SK-N-SH (cell line): ENCODE data around the gene MRPL58. TPM values are rescaled to one million over a fixed set of nuclear protein-coding genes. Genes with fewer than 3 reads are reported as not detected.

Experiments
- CTCF ChIA-PET: fragments of 300-600, 350-600 bp; formaldehyde crosslinking; extraction: SDS; loops from one replicate; lab custom pipeline; 2021; lab: Yijun Ruan, JAX
- POLR2A ChIA-PET: fragments of 350-600 bp; sonication (Branson Sonifier 250); formaldehyde crosslinking; extraction: SDS; loops from one replicate; lab custom pipeline; 2020; ENCODE audit warnings: antibody characterized with exemption, inconsistent platforms; lab: Yijun Ruan, JAX
- DNase-seq: peaks from one replicate; pipeline ENCODE4 v3.0.0; 2012
- H2AFZ ChIP-seq: fragments of 200-600 bp; sonication (generic); 2 replicates; pipeline ENCODE4 v1.8.1; 2016; ENCODE audit warnings: antibody characterized with exemption, mild to moderate bottlenecking, low read depth
- H3F3A ChIP-seq: fragments of 200-600 bp; sonication (generic); replicated peaks from 2 replicates; pipeline ENCODE3; 2016; ENCODE audit warnings: antibody characterized with exemption, mild to moderate bottlenecking; ENCODE audit not compliant: insufficient read depth
- H3K27ac ChIP-seq, 2 experiments: fragments of 200-500 bp in 1 of 2; fragments of 200-600 bp in 1 of 2; sonication (Bioruptor generic) in 1 of 2; sonication (generic), shearing (Covaris generic) in 1 of 2; 2 replicates each; pipeline versions ENCODE4 v1.5.1 to v1.6.1; 2014 to 2016; ENCODE audit warnings: low read depth in 2 of 2, inconsistent platforms in 1 of 2, low read length in 1 of 2, mild to moderate bottlenecking in 1 of 2, mixed read lengths in 1 of 2
- H3K27me3 ChIP-seq: fragments of 200-600 bp; sonication (generic), shearing (Covaris generic); 2 replicates; pipeline ENCODE4 v1.6.1; 2016; ENCODE audit warnings: mixed run types; ENCODE audit not compliant: insufficient read depth
- H3K36me3 ChIP-seq, 2 experiments: fragments of 200-500 bp in 1 of 2; fragments of 200-600 bp in 1 of 2; sonication (Bioruptor generic) in 1 of 2; sonication (generic) in 1 of 2; replicated peaks in 1 of 2; 2 replicates each; pipeline versions ENCODE3 to v1.5.1; 2014 to 2016; ENCODE audit warnings: low read length in 1 of 2, mild to moderate bottlenecking in 1 of 2; ENCODE audit not compliant: insufficient read depth in 2 of 2, control insufficient read depth in 1 of 2
- H3K4me1 ChIP-seq, 2 experiments: fragments of 200-500 bp in 1 of 2; fragments of 200-600 bp in 1 of 2; sonication (Bioruptor generic) in 1 of 2; sonication (generic), shearing (Covaris generic) in 1 of 2; 2 replicates each; pipeline versions ENCODE4 v1.5.1 to v1.6.1; 2014 to 2016; ENCODE audit warnings: low read depth in 1 of 2, low read length in 1 of 2, mixed run types in 1 of 2; ENCODE audit not compliant: insufficient read depth in 2 of 2, control insufficient read depth in 1 of 2
- H3K4me2 ChIP-seq: fragments of 200-600 bp; sonication (generic), shearing (Covaris generic); 2 replicates; pipeline ENCODE4 v1.6.1; 2017; ENCODE audit warnings: mixed run types
- H3K4me3 ChIP-seq, 2 experiments: fragments of 200-500 bp in 1 of 2; fragments of 200-600 bp in 1 of 2; sonication (Bioruptor generic) in 1 of 2; sonication (generic), shearing (Covaris generic) in 1 of 2; 2 replicates each; pipeline versions ENCODE4 v1.5.1 to v1.8.1; 2014 to 2016; ENCODE audit warnings: low read depth in 2 of 2, inconsistent platforms in 1 of 2, low read length in 1 of 2, mild to moderate bottlenecking in 1 of 2, mixed read lengths in 1 of 2, moderate library complexity in 1 of 2
- H3K79me2 ChIP-seq: fragments of 200-600 bp; sonication (generic); 2 replicates; pipeline ENCODE4 v1.8.1; 2017; ENCODE audit warnings: mild to moderate bottlenecking; ENCODE audit not compliant: insufficient read depth
- H3K9ac ChIP-seq: fragments of 200-600 bp; sonication (generic); 2 replicates; pipeline ENCODE4 v1.6.1; 2017; ENCODE audit warnings: mixed run types
- H3K9me2 ChIP-seq: fragments of 200-600 bp; sonication (generic); 2 replicates; pipeline ENCODE4 v1.6.1; 2017; ENCODE audit warnings: mixed run types
- H3K9me3 ChIP-seq: fragments of 200-600 bp; sonication (generic); 2 replicates; pipeline ENCODE4 v1.6.1; 2017; ENCODE audit warnings: mixed run types, mild to moderate bottlenecking, moderate library complexity
- H4K20me1 ChIP-seq: fragments of 200-600 bp; sonication (generic); 2 replicates; pipeline ENCODE4 v1.6.1; 2017; ENCODE audit warnings: mild to moderate bottlenecking, mixed run types; ENCODE audit not compliant: insufficient read depth
- CHD2 ChIP-seq: fragments of 150-350 bp; IDR thresholded peaks from 2 replicates; pipeline ENCODE4 v1.6.1; 2018; ENCODE audit warnings: low read length; ENCODE audit not compliant: partially characterized antibody
- ELF1 ChIP-seq: IDR thresholded peaks from 2 replicates; pipeline ENCODE4 v1.4.0; 2012
- EP300 ChIP-seq, 2 experiments: IDR thresholded peaks; 2 replicates each; pipeline versions ENCODE4 v1.4.0 to v1.6.1; 2012; ENCODE audit warnings: borderline replicate concordance in 1 of 2, low read depth in 1 of 2, low read length in 1 of 2
- FOSL2 ChIP-seq: IDR thresholded peaks from 2 replicates; pipeline ENCODE4 v1.4.0; 2012; ENCODE audit warnings: low read depth, mild to moderate bottlenecking, moderate library complexity, borderline replicate concordance
- FOXM1 ChIP-seq: IDR thresholded peaks from 2 replicates; pipeline ENCODE4 v1.4.0; 2012; ENCODE audit warnings: low read depth, mild to moderate bottlenecking
- GATA2 ChIP-seq: sonication (generic); formaldehyde crosslinking; IDR thresholded peaks from 2 replicates; pipeline ENCODE4 v1.5.0; 2020; ENCODE audit warnings: mild to moderate bottlenecking, missing genetic modification reagents
- JUND ChIP-seq: IDR thresholded peaks from 2 replicates; pipeline ENCODE4 v1.4.0; 2012
- MEF2A ChIP-seq: IDR thresholded peaks from 2 replicates; pipeline ENCODE4 v1.4.0; 2012; ENCODE audit warnings: low read depth, borderline replicate concordance
- NFIC ChIP-seq: IDR thresholded peaks from 2 replicates; pipeline ENCODE4 v1.4.0; 2012; ENCODE audit warnings: borderline replicate concordance
- NRF1 ChIP-seq: IDR thresholded peaks from 2 replicates; pipeline ENCODE4 v1.6.1; 2012; ENCODE audit warnings: low read depth, mild to moderate bottlenecking, low read length
- POLR2AphosphoS5 ChIP-seq: IDR thresholded peaks from 2 replicates; pipeline ENCODE4 v1.6.1; 2012; ENCODE audit warnings: low read depth, low read length
- RAD21 ChIP-seq: IDR thresholded peaks from 2 replicates; pipeline ENCODE4 v1.6.1; 2012; ENCODE audit warnings: mild to moderate bottlenecking, low read length
- TAF1 ChIP-seq: IDR thresholded peaks from 2 replicates; pipeline ENCODE4 v1.6.1; 2012; ENCODE audit warnings: low read depth, mild to moderate bottlenecking, low read length, moderate library complexity, borderline replicate concordance
- YY1 ChIP-seq: IDR thresholded peaks from 2 replicates; pipeline ENCODE4 v1.4.0; 2012; ENCODE audit warnings: low read depth, mild to moderate bottlenecking
- polyA plus RNA-seq, 3 experiments: library from polyadenylated mRNA; depleted of rRNA; stranded (reverse); fragments of >200 nt; gene quantifications; 2 replicates each; pipeline ENCODE4 v1.2.3, GENCODE V29; 2012
- TF ChIP-seq, protein P1 (sequence below): IDR thresholded peaks from 2 replicates; pipeline ENCODE4 v1.4.0; 2012; ENCODE audit warnings: low read depth, borderline replicate concordance
- TF ChIP-seq, protein P2 (sequence below): fragments of 150-350 bp; IDR thresholded peaks from 2 replicates; pipeline ENCODE4 v1.6.1; 2016; ENCODE audit warnings: mild to moderate bottlenecking, low read depth, low read length
- TF ChIP-seq, protein P3 (sequence below): IDR thresholded peaks from 2 replicates; pipeline ENCODE4 v1.4.0; 2012; ENCODE audit warnings: low read depth, borderline replicate concordance

Gene MRPL58
- polyA plus RNA-seq, 1 of the 3 experiments (the other 2 are of a cell fraction) = 87.3 TPM

DNA sequence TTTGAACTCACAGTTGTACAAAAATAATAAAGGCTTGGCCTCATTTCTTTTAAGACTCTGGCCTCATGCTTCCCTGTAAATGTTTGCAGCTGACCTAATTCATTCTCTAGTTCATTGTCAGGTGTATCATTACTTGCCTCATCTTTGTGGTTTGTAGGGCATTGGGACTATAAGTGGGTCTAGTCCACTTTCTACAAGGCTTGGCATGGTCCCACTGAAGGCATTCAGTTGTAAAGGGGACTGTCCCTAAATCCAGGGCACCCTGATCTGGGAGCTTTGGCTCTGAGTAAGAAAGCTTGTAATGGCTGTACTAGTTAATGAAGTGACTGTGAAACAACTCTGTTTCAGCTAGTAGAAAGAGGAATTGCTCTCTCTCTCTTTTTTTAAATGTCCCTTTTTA is 37.2 kb downstream of the MRPL58 start:
- Histone ChIP-seq H3K36me3 (peaks cover 30 to 52% of the 10 kb centered on the region in 2 experiments), H3K4me2 (no peak overlapping the region), H3K4me1 (peaks cover 7 to 15% of the 10 kb centered on the region in 2 experiments; a peak in 2 of 4 replicates), H3K9me3 (no peaks in the 10 kb centered on the region), H3K4me3 (no peak overlapping the region), H3K9ac (no peak overlapping the region), H3K27ac (no peak overlapping the region), H3K27me3 (no peaks in the 10 kb centered on the region), H3F3A (peaks cover 14% of the 10 kb centered on the region), H4K20me1 (no peaks in the 10 kb centered on the region), H3K79me2 (peaks cover 73% of the 10 kb centered on the region), H2AFZ (no peak overlapping the region), H3K9me2 (no peaks in the 10 kb centered on the region)
- TF ChIP-seq EP300 (IDR thresholded peaks at IDR 0.05; ENCODE audit: borderline replicate concordance in 1 of 2, low read depth in 1 of 2, low read length in 1 of 2) (no peak), NRF1 (no peak), JUND (no peak), RAD21 (no peak), TAF1 (no peak), FOSL2 (no peak), POLR2AphosphoS5 (no peak), NFIC (no peak), FOXM1 (no peak), ELF1 (no peak), GATA2 (CRISPR knock-in tag) (no peak), CHD2 (no peak), YY1 (no peak), MEF2A (no peak)
- TF ChIP-seq, protein P1, sequence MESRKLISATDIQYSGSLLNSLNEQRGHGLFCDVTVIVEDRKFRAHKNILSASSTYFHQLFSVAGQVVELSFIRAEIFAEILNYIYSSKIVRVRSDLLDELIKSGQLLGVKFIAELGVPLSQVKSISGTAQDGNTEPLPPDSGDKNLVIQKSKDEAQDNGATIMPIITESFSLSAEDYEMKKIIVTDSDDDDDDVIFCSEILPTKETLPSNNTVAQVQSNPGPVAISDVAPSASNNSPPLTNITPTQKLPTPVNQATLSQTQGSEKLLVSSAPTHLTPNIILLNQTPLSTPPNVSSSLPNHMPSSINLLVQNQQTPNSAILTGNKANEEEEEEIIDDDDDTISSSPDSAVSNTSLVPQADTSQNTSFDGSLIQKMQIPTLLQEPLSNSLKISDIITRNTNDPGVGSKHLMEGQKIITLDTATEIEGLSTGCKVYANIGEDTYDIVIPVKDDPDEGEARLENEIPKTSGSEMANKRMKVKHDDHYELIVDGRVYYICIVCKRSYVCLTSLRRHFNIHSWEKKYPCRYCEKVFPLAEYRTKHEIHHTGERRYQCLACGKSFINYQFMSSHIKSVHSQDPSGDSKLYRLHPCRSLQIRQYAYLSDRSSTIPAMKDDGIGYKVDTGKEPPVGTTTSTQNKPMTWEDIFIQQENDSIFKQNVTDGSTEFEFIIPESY = no peak
- TF ChIP-seq, protein P2, sequence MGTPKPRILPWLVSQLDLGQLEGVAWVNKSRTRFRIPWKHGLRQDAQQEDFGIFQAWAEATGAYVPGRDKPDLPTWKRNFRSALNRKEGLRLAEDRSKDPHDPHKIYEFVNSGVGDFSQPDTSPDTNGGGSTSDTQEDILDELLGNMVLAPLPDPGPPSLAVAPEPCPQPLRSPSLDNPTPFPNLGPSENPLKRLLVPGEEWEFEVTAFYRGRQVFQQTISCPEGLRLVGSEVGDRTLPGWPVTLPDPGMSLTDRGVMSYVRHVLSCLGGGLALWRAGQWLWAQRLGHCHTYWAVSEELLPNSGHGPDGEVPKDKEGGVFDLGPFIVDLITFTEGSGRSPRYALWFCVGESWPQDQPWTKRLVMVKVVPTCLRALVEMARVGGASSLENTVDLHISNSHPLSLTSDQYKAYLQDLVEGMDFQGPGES = no peak
- TF ChIP-seq, protein P3, sequence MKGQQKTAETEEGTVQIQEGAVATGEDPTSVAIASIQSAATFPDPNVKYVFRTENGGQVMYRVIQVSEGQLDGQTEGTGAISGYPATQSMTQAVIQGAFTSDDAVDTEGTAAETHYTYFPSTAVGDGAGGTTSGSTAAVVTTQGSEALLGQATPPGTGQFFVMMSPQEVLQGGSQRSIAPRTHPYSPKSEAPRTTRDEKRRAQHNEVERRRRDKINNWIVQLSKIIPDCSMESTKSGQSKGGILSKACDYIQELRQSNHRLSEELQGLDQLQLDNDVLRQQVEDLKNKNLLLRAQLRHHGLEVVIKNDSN = no peak
- DNase-seq = no peak
- ChIA-PET POLR2A (no interaction called here), CTCF (interaction anchor here (1.7 to 3.1 kb wide), 3 partner anchors 10 to 92 kb away, joined by 4 to 19 read pairs (median 11); no protein-coding TSS in a partner anchor)
